Measurements from ENCODE around the gene GABPA.

DNA sequence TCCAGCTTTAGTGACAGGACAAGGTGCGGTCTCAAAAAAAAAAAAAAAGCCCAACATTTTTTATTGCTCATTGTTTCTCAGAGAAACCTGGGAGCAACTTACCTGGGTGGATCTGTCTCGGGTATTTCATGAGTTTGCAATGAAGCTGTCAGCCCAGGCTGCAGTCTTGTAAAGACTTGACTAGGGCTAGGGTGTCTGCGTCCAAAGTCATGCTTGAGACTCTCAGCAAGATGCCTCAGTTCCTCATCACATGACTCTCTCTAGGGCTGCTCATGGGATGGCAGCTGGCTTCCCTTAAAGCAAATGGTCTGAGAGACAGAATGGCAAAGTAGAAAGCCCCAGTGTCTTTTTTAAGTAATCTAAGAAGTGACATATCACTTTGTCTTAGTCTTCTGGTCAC is 8.1 kb downstream of the GABPA start:
- TF ChIP-seq, protein P1, sequence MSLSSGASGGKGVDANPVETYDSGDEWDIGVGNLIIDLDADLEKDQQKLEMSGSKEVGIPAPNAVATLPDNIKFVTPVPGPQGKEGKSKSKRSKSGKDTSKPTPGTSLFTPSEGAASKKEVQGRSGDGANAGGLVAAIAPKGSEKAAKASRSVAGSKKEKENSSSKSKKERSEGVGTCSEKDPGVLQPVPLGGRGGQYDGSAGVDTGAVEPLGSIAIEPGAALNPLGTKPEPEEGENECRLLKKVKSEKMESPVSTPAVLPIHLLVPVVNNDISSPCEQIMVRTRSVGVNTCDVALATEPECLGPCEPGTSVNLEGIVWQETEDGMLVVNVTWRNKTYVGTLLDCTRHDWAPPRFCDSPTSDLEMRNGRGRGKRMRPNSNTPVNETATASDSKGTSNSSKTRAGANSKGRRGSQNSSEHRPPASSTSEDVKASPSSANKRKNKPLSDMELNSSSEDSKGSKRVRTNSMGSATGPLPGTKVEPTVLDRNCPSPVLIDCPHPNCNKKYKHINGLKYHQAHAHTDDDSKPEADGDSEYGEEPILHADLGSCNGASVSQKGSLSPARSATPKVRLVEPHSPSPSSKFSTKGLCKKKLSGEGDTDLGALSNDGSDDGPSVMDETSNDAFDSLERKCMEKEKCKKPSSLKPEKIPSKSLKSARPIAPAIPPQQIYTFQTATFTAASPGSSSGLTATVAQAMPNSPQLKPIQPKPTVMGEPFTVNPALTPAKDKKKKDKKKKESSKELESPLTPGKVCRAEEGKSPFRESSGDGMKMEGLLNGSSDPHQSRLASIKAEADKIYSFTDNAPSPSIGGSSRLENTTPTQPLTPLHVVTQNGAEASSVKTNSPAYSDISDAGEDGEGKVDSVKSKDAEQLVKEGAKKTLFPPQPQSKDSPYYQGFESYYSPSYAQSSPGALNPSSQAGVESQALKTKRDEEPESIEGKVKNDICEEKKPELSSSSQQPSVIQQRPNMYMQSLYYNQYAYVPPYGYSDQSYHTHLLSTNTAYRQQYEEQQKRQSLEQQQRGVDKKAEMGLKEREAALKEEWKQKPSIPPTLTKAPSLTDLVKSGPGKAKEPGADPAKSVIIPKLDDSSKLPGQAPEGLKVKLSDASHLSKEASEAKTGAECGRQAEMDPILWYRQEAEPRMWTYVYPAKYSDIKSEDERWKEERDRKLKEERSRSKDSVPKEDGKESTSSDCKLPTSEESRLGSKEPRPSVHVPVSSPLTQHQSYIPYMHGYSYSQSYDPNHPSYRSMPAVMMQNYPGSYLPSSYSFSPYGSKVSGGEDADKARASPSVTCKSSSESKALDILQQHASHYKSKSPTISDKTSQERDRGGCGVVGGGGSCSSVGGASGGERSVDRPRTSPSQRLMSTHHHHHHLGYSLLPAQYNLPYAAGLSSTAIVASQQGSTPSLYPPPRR (CRISPR knock-in tag; IDR thresholded peaks at IDR 0.05; ENCODE audit: borderline replicate concordance): no peak
- TF ChIP-seq STAT5B (CRISPR knock-in tag; IDR thresholded peaks at IDR 0.05): no peak
- no peak for TF ChIP-seq JUN (IDR thresholded peaks at IDR 0.05; ENCODE audit: borderline replicate concordance, low read depth, low read length)
- TF ChIP-seq JUN (CRISPR knock-in tag; IDR thresholded peaks at IDR 0.05; ENCODE audit: borderline replicate concordance): no peak
- no peak for TF ChIP-seq ZNF217 (CRISPR knock-in tag; IDR thresholded peaks at IDR 0.05)
- TF ChIP-seq, protein P2, sequence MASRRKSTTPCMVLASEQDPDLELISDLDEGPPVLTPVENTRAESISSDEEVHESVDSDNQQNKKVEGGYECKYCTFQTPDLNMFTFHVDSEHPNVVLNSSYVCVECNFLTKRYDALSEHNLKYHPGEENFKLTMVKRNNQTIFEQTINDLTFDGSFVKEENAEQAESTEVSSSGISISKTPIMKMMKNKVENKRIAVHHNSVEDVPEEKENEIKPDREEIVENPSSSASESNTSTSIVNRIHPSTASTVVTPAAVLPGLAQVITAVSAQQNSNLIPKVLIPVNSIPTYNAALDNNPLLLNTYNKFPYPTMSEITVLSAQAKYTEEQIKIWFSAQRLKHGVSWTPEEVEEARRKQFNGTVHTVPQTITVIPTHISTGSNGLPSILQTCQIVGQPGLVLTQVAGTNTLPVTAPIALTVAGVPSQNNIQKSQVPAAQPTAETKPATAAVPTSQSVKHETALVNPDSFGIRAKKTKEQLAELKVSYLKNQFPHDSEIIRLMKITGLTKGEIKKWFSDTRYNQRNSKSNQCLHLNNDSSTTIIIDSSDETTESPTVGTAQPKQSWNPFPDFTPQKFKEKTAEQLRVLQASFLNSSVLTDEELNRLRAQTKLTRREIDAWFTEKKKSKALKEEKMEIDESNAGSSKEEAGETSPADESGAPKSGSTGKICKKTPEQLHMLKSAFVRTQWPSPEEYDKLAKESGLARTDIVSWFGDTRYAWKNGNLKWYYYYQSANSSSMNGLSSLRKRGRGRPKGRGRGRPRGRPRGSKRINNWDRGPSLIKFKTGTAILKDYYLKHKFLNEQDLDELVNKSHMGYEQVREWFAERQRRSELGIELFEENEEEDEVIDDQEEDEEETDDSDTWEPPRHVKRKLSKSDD (conservative IDR thresholded peaks at IDR 0.05; ENCODE audit: low read length): no peak
- TF ChIP-seq MXI1 (IDR thresholded peaks at IDR 0.05; ENCODE audit: low read depth, low read length): no peak
- no peak for TF ChIP-seq ZBTB7A (IDR thresholded peaks at IDR 0.05; ENCODE audit: borderline replicate concordance, control insufficient read depth, low read depth, low read length)
- no peak for TF ChIP-seq PHF20 (IDR thresholded peaks at IDR 0.05; ENCODE audit: partially characterized antibody)
- TF ChIP-seq, protein P3, sequence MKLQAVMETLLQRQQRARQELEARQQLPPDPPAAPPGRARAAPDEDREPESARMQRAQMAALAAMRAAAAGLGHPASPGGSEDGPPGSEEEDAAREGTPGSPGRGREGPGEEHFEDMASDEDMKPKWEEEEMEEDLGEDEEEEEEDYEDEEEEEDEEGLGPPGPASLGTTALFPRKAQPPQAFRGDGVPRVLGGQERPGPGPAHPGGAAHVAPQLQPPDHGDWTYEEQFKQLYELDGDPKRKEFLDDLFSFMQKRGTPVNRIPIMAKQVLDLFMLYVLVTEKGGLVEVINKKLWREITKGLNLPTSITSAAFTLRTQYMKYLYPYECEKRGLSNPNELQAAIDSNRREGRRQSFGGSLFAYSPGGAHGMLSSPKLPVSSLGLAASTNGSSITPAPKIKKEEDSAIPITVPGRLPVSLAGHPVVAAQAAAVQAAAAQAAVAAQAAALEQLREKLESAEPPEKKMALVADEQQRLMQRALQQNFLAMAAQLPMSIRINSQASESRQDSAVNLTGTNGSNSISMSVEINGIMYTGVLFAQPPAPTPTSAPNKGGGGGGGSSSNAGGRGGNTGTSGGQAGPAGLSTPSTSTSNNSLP (IDR thresholded peaks at IDR 0.05; ENCODE audit: borderline replicate concordance, low read depth, low read length): no peak
- no peak for TF ChIP-seq ATF1 (CRISPR knock-in tag; IDR thresholded peaks at IDR 0.05)
- TF ChIP-seq ATF1 (tag; IDR thresholded peaks at IDR 0.05): no peak
